Measurements from ENCODE around the gene NIPAL4. TPM values are rescaled to one million over a fixed set of nuclear protein-coding genes. Genes with fewer than 3 reads are reported as not detected.

Gene NIPAL4
- total RNA-seq, 1 experiment from 2014 or later: not detected

- no peak overlapping the region for H2BK120ac ChIP-seq (ENCODE audit: low read depth, low read length, poor library complexity, severe bottlenecking)
- no peak overlapping the region for H3K56ac ChIP-seq (ENCODE audit: insufficient read length, low read depth, low read length)
- no peak for DNase-seq
- H3K79me1 ChIP-seq (ENCODE audit: insufficient read depth, low read depth, low read length, poor library complexity, severe bottlenecking): no peaks in the 10 kb centered on the region
- H2BK5ac ChIP-seq (ENCODE audit: insufficient read length, low read length): no peak overlapping the region
- no peak overlapping the region for H3K14ac ChIP-seq (ENCODE audit: insufficient read depth, low read length)
- no peak overlapping the region for H3K4me3 Mint-ChIP-seq
- H3K9me3 Mint-ChIP-seq: no peaks in the 10 kb centered on the region
- no peaks in the 10 kb centered on the region for H4K20me1 ChIP-seq (ENCODE audit: control insufficient read depth, insufficient read depth, insufficient read length)
- no peak overlapping the region for H3K4ac ChIP-seq (ENCODE audit: low read depth, low read length)
- no peak overlapping the region for H3K23ac ChIP-seq (ENCODE audit: insufficient read length, low read depth, low read length)
- no peak overlapping the region for H2AFZ ChIP-seq (ENCODE audit: low read length)
- TF ChIP-seq CTCF (conservative IDR thresholded peaks at IDR 0.05): 0 out of 3 replicates have a peak, but pooled peaks have one; percentile 14
- no peak overlapping the region for H3K4me2 ChIP-seq (ENCODE audit: insufficient read depth, insufficient read length, low read length)
- H3K4me1 Mint-ChIP-seq: no peaks in the 10 kb centered on the region
- no peak overlapping the region for H2BK12ac ChIP-seq (ENCODE audit: insufficient read length, low read depth, low read length)
- H3K27ac ChIP-seq (ENCODE audit: insufficient read length, low read depth, low read length): no peak overlapping the region
- no peaks in the 10 kb centered on the region for H3K9me3 ChIP-seq (ENCODE audit: control insufficient read depth, low read depth, low read length)
- H3K18ac ChIP-seq (ENCODE audit: insufficient read length, low read depth, low read length): no peak overlapping the region
- H2AK5ac ChIP-seq (ENCODE audit: insufficient read length, low read length): no peak overlapping the region
- H3K79me2 ChIP-seq (ENCODE audit: insufficient read depth, low read length): no peaks in the 10 kb centered on the region
- no CpG with 5 or more reads among the region's 9 CpGs for WGBS (ENCODE audit: extremely low coverage, insufficient read length, low lambda C conversion rate)
- H4K8ac ChIP-seq (replicated peaks; ENCODE audit: insufficient read length, low read depth, low read length): no peak overlapping the region
- peak overlapping the region in 1 of 3 experiments; percentile 68; a peak in 2 of 7 replicates for H3K27ac Mint-ChIP-seq
- H3K9ac ChIP-seq (ENCODE audit: extremely low read depth, insufficient read length, low read length): no peak overlapping the region
- no peak overlapping the region for H2BK15ac ChIP-seq (ENCODE audit: low read depth, low read length)
- no peaks in the 10 kb centered on the region for H3K27me3 ChIP-seq (ENCODE audit: insufficient read depth, low read length)
- H2BK20ac ChIP-seq (ENCODE audit: low read depth, low read length, poor library complexity, severe bottlenecking): no peak overlapping the region
- H4K91ac ChIP-seq (ENCODE audit: insufficient read length, low read depth, low read length): no peak overlapping the region
- H3K4me1 ChIP-seq (ENCODE audit: insufficient read depth, low read length): no peaks in the 10 kb centered on the region
- H3K23me2 ChIP-seq (ENCODE audit: insufficient read length, low read depth, low read length, poor library complexity, severe bottlenecking): no peaks in the 10 kb centered on the region
- H4K5ac ChIP-seq (ENCODE audit: insufficient read length, low read depth, low read length): no peak overlapping the region
- no peaks in the 10 kb centered on the region for H3K36me3 Mint-ChIP-seq (ENCODE audit: insufficient read depth in 1 of 3, low read depth in 3 of 3)
- H3T11ph ChIP-seq (ENCODE audit: low read length): no peak overlapping the region
- H3K27me3 Mint-ChIP-seq (ENCODE audit: low read depth): no peaks in the 10 kb centered on the region
Measured at GRCh38 chr5:157520911-157521703, 61.1 kb downstream of the NIPAL4 start.
